Measurements from ENCODE around the gene ORC3.
"Not testable (repeated sequence)": the region's sequence is repeated elsewhere in the genome, so short reads cannot be mapped to it uniquely, and the experiment has no call there.

ORC3 gene

DNA sequence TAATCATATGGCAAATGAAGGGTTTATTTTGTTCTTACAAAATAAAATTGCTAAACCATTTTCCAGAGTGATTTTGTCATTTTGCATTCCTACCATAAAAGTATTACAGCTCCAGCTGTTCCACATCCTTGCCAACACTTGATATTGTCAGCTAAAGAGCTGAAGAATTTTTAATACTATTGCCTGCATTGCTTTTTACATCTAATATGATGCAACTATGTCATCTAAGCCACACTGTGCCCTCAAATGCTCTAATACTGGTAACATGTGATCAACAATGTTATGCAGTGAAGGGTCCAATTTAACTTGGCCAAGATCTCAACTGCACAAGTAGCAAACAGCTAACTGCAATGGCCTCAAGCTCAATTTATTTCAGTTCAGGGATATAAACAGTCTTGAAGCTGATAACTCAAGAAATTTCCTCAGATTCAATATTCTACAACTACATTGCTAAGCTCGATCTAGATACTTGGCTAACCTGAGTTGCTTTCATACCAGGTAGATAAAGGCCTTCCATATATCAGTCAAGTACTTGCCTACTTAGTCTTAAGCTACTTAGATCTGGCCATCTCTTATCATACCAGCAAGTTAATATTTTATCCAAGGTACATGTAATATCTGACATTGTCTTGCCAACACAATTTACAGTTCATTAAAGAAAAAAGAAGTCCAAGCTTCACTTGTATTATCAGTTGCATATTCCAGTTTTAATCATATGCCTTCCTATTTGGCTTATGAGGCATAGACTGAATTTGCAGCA, 95.1 kb downstream of the ORC3 start:
- H3K27ac ChIP-seq (ENCODE audit: insufficient read depth in 1 of 2, low read depth in 1 of 2, low read length in 2 of 2, poor library complexity in 1 of 2, severe bottlenecking in 2 of 2), result no peak overlapping the region
- no peak for DNase-seq
- no peak overlapping the region for H3K4me3 ChIP-seq (ENCODE audit: control insufficient read depth in 1 of 7, extremely low read depth in 1 of 7, insufficient read depth in 4 of 7, low read depth in 2 of 7, low read length in 6 of 7)
- ChIA-PET POLR2A (no interaction called here), CTCF (interaction anchor here (0.9 to 1.5 kb wide), 4 partner anchors 12 to 1186 kb away, joined by 3 to 5 read pairs (median 4); no protein-coding TSS in a partner anchor)
- no peaks in the 10 kb centered on the region for H3K9me3 ChIP-seq (ENCODE audit: control extremely low read depth in 1 of 5, control insufficient read depth in 4 of 5, insufficient read depth in 2 of 5, low read depth in 1 of 5, low read length in 4 of 5)
- peaks cover 2 to 8% (median 5%) of the 10 kb centered on the region in 4 experiments for H3K4me1 ChIP-seq (ENCODE audit: control extremely low read depth in 1 of 4, control insufficient read depth in 4 of 4, insufficient read depth in 4 of 4, low read length in 3 of 4)
- H3K36me3 ChIP-seq (ENCODE audit: control insufficient read depth in 4 of 4, insufficient read depth in 4 of 4, low read length in 3 of 4), result peaks cover 0 to 14% (median 6%) of the 10 kb centered on the region in 4 experiments
- WGBS (ENCODE audit: insufficient coverage), result 100% methylated on average over 1 of the region's 1 CpG
- no peaks in the 10 kb centered on the region for H3K27me3 ChIP-seq (replicated peaks in 2 of 5; ENCODE audit: control insufficient read depth in 4 of 5, insufficient read depth in 5 of 5, low read length in 4 of 5)

DNA sequence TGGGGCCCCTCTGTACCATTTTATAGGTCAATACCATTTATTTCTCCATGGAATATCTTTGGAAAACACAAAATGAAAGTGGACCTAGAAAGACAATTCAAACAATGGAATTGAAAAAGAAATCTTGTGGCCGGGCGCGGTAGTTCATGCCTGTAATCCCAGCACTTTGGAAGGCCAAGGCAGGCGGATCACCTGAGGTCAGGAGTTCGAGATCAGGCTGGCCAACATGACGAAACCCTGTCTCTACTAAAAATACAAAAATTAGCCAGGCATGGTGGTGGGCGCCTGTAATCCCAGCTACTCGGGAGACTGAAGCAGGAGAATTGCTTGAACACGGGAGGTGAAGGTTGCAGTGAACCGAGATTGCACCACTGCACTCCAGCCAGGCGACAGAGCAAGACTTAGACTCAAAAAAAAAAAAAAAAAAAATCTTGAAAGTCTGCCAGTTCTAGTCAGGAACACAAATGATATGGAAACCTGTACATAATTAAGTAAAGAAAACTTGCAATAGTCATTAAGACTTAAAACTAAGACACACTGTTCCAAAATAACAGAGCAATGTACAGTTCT, 96.8 kb downstream of the ORC3 start:
- POLR2A ChIA-PET, result not testable (repeated sequence)
- 95% methylated on average over 10 of the region's 11 CpGs for WGBS (ENCODE audit: insufficient coverage)
- H3K4me1 ChIP-seq (ENCODE audit: control extremely low read depth in 1 of 4, control insufficient read depth in 4 of 4, insufficient read depth in 4 of 4, low read length in 3 of 4), result peaks cover 9 to 24% (median 15%) of the 10 kb centered on the region in 4 experiments

DNA sequence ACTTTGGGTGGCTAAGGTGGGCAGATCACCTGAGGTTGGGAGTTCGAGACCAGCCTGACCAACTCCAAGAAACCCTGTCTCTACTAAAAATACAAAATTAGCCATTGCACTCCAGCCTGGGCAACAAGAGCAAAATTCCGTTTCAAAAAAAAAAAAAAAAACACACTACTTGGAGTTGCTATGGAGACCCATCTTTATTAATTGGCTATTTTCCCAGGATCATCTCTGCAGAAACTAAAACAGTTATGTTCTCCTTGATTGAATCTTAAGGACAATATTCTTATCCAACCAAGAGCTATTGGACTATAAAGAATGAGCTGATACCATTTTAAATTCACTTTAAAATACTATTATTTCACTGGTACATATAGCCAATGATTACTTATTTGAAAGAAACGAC, 97.4 kb downstream of the ORC3 start:
- POLR2A ChIA-PET, result no interaction called here
- no peak overlapping the region for H3K27ac ChIP-seq (ENCODE audit: insufficient read depth in 1 of 2, low read depth in 1 of 2, low read length in 2 of 2, poor library complexity in 1 of 2, severe bottlenecking in 2 of 2)
- CTCF ChIA-PET, result no interaction called here

More for the DNA sequence above, 96.8 kb downstream of the ORC3 start:
- H3K27ac ChIP-seq (ENCODE audit: insufficient read depth in 1 of 2, low read depth in 1 of 2, low read length in 2 of 2, poor library complexity in 1 of 2, severe bottlenecking in 2 of 2); H3K27me3 ChIP-seq (replicated peaks in 2 of 5; ENCODE audit: control insufficient read depth in 4 of 5, insufficient read depth in 5 of 5, low read length in 4 of 5); DNase-seq; CTCF ChIA-PET; H3K9me3 ChIP-seq (ENCODE audit: control extremely low read depth in 1 of 5, control insufficient read depth in 4 of 5, insufficient read depth in 2 of 5, low read depth in 1 of 5, low read length in 4 of 5); H3K36me3 ChIP-seq (ENCODE audit: control insufficient read depth in 4 of 4, insufficient read depth in 4 of 4, low read length in 3 of 4); H3K4me3 ChIP-seq (ENCODE audit: control insufficient read depth in 1 of 7, extremely low read depth in 1 of 7, insufficient read depth in 4 of 7, low read depth in 2 of 7, low read length in 6 of 7): not testable (repeated sequence)

DNA sequence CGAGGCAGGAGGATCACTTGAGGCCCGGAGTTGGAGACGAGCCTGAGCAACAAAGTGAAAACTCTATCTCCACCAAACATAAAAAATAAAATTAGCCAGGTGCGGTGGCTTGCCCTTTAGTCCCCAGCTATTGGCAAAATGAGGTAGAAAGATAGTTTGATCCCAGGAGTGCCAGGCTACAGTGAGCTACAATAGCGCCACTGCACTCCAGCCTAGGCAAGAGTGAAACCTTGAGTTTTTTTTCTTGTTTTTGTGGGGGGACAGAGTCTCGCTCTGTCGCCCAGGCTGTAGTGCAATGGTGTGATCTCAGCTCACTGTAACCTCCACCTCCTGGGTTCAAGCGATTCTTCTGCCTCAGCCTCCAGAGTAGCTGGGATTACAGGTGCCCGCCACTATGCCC, 98.0 kb downstream of the ORC3 start:
- H3K27me3 ChIP-seq (replicated peaks in 2 of 5; ENCODE audit: control insufficient read depth in 4 of 5, insufficient read depth in 5 of 5, low read length in 4 of 5); DNase-seq; H3K36me3 ChIP-seq (ENCODE audit: control insufficient read depth in 4 of 4, insufficient read depth in 4 of 4, low read length in 3 of 4); H3K27ac ChIP-seq (ENCODE audit: insufficient read depth in 1 of 2, low read depth in 1 of 2, low read length in 2 of 2, poor library complexity in 1 of 2, severe bottlenecking in 2 of 2); H3K9me3 ChIP-seq (ENCODE audit: control extremely low read depth in 1 of 5, control insufficient read depth in 4 of 5, insufficient read depth in 2 of 5, low read depth in 1 of 5, low read length in 4 of 5); CTCF ChIA-PET; H3K4me3 ChIP-seq (ENCODE audit: control insufficient read depth in 1 of 7, extremely low read depth in 1 of 7, insufficient read depth in 4 of 7, low read depth in 2 of 7, low read length in 6 of 7); POLR2A ChIA-PET: not testable (repeated sequence)
- peaks cover 14 to 31% (median 19%) of the 10 kb centered on the region in 4 experiments for H3K4me1 ChIP-seq (ENCODE audit: control extremely low read depth in 1 of 4, control insufficient read depth in 4 of 4, insufficient read depth in 4 of 4, low read length in 3 of 4)
- WGBS (ENCODE audit: insufficient coverage), result 96% methylated on average over 5 of the region's 9 CpGs

More for the DNA sequence above, 97.4 kb downstream of the ORC3 start:
- H3K9me3 ChIP-seq (ENCODE audit: control extremely low read depth in 1 of 5, control insufficient read depth in 4 of 5, insufficient read depth in 2 of 5, low read depth in 1 of 5, low read length in 4 of 5), result no peaks in the 10 kb centered on the region
- H3K36me3 ChIP-seq (ENCODE audit: control insufficient read depth in 4 of 4, insufficient read depth in 4 of 4, low read length in 3 of 4), result peaks cover 0 to 6% (median 2%) of the 10 kb centered on the region in 4 experiments
- no peak for DNase-seq
- H3K4me3 ChIP-seq (ENCODE audit: control insufficient read depth in 1 of 7, extremely low read depth in 1 of 7, insufficient read depth in 4 of 7, low read depth in 2 of 7, low read length in 6 of 7), result no peak overlapping the region
- WGBS (ENCODE audit: insufficient coverage), result 100% methylated on average over 2 of the region's 3 CpGs
- H3K4me1 ChIP-seq (ENCODE audit: control extremely low read depth in 1 of 4, control insufficient read depth in 4 of 4, insufficient read depth in 4 of 4, low read length in 3 of 4), result peaks cover 14 to 30% (median 20%) of the 10 kb centered on the region in 4 experiments
- H3K27me3 ChIP-seq (replicated peaks in 2 of 5; ENCODE audit: control insufficient read depth in 4 of 5, insufficient read depth in 5 of 5, low read length in 4 of 5), result no peaks in the 10 kb centered on the region

DNA sequence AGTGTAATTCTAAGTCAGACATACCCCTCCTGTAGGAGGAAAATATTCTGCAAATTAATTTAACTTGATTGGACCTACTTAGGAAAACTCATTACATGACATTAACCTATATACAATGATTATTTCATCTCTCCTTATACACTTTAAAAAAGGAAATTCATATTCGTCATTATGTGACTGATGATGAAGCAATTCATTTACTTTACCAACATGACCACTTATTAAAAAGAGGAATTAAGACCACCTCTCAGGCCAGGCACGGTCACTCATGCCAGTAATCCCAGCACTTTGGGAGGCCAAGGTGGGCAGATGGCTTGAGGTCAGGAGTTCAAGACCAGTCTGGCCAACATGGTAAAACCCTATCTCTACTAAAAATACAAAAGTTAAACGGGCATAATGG, 100.5 kb downstream of the ORC3 start:
- Histone ChIP-seq H3K36me3 (ENCODE audit: control insufficient read depth in 4 of 4, insufficient read depth in 4 of 4, low read length in 3 of 4) (peaks cover 0 to 4% (median 2%) of the 10 kb centered on the region in 4 experiments), H3K4me1 (ENCODE audit: control extremely low read depth in 1 of 4, control insufficient read depth in 4 of 4, insufficient read depth in 4 of 4, low read length in 3 of 4) (peaks cover 14 to 31% (median 19%) of the 10 kb centered on the region in 4 experiments), H3K27ac (ENCODE audit: insufficient read depth in 1 of 2, low read depth in 1 of 2, low read length in 2 of 2, poor library complexity in 1 of 2, severe bottlenecking in 2 of 2) (no peak overlapping the region), H3K4me3 (ENCODE audit: control insufficient read depth in 1 of 7, extremely low read depth in 1 of 7, insufficient read depth in 4 of 7, low read depth in 2 of 7, low read length in 6 of 7) (no peak overlapping the region), H3K9me3 (ENCODE audit: control extremely low read depth in 1 of 5, control insufficient read depth in 4 of 5, insufficient read depth in 2 of 5, low read depth in 1 of 5, low read length in 4 of 5) (no peaks in the 10 kb centered on the region), H3K27me3 (replicated peaks in 2 of 5; ENCODE audit: control insufficient read depth in 4 of 5, insufficient read depth in 5 of 5, low read length in 4 of 5) (no peaks in the 10 kb centered on the region)
- DNase-seq, result no peak
- WGBS (ENCODE audit: insufficient coverage), result no CpG with 5 or more reads among the region's 3 CpGs
- POLR2A ChIA-PET, result no interaction called here
- CTCF ChIA-PET, result no interaction called here

DNA sequence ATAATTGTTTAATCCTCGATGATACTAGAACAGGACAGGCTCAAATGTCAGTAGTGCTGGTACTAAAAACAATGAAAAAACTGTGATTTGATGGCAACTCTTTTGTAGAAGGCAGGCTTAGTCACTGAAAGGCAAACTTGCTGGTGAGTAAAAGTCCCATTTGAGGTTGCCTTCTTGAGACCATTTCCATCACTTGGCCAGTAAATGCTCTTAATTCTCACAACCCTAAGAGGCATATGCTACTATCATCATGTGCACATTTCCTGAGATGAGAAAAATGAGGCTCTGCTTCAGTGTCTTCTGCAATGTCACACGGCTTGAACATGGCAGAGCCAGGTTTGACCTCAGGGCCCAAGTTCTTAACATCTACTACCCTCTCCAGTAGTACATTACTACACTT, 102.2 kb downstream of the ORC3 start:
- CTCF ChIA-PET, result no interaction called here
- POLR2A ChIA-PET, result no interaction called here
- Histone ChIP-seq H3K36me3 (ENCODE audit: control insufficient read depth in 4 of 4, insufficient read depth in 4 of 4, low read length in 3 of 4) (peaks cover 0 to 4% (median 2%) of the 10 kb centered on the region in 4 experiments), H3K27me3 (replicated peaks in 2 of 5; ENCODE audit: control insufficient read depth in 4 of 5, insufficient read depth in 5 of 5, low read length in 4 of 5) (no peaks in the 10 kb centered on the region), H3K4me3 (ENCODE audit: control insufficient read depth in 1 of 7, extremely low read depth in 1 of 7, insufficient read depth in 4 of 7, low read depth in 2 of 7, low read length in 6 of 7) (no peak overlapping the region), H3K27ac (ENCODE audit: insufficient read depth in 1 of 2, low read depth in 1 of 2, low read length in 2 of 2, poor library complexity in 1 of 2, severe bottlenecking in 2 of 2) (no peak overlapping the region), H3K9me3 (ENCODE audit: control extremely low read depth in 1 of 5, control insufficient read depth in 4 of 5, insufficient read depth in 2 of 5, low read depth in 1 of 5, low read length in 4 of 5) (no peaks in the 10 kb centered on the region), H3K4me1 (ENCODE audit: control extremely low read depth in 1 of 4, control insufficient read depth in 4 of 4, insufficient read depth in 4 of 4, low read length in 3 of 4) (peaks cover 11 to 24% (median 16%) of the 10 kb centered on the region in 4 experiments)
- WGBS (ENCODE audit: insufficient coverage), result 100% methylated on average over 1 of the region's 2 CpGs
- peak in 2 of 3 donors; percentile 28 to 35 for DNase-seq

DNA sequence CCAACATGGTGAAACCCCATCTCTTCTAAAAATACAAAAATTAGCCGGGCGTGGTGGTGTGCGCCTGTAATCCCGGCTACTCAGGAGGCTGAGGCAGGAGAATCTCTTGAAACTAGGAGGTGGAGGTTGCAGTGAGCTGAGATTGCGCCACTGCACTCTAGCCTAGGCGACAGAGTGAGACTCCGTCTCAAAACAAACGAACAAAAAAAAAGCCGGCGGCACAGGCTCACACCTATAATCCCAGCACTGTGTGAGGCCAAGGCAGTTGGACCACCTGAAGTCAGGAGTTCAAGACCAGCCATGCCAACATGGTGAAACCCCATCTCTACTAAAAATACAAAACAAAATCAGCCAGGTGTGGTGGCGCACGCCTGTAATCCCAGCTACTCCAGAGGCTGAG, 106.9 kb downstream of the ORC3 start:
- WGBS (ENCODE audit: insufficient coverage), result 95% methylated on average over 4 of the region's 12 CpGs
- H3K27me3 ChIP-seq (replicated peaks in 2 of 5; ENCODE audit: control insufficient read depth in 4 of 5, insufficient read depth in 5 of 5, low read length in 4 of 5); POLR2A ChIA-PET; H3K27ac ChIP-seq (ENCODE audit: insufficient read depth in 1 of 2, low read depth in 1 of 2, low read length in 2 of 2, poor library complexity in 1 of 2, severe bottlenecking in 2 of 2); DNase-seq; H3K9me3 ChIP-seq (ENCODE audit: control extremely low read depth in 1 of 5, control insufficient read depth in 4 of 5, insufficient read depth in 2 of 5, low read depth in 1 of 5, low read length in 4 of 5); H3K36me3 ChIP-seq (ENCODE audit: control insufficient read depth in 4 of 4, insufficient read depth in 4 of 4, low read length in 3 of 4): not testable (repeated sequence)
- Histone ChIP-seq H3K4me1 (ENCODE audit: control extremely low read depth in 1 of 4, control insufficient read depth in 4 of 4, insufficient read depth in 4 of 4, low read length in 3 of 4) (peaks cover 12 to 41% (median 32%) of the 10 kb centered on the region in 4 experiments), H3K4me3 (ENCODE audit: control insufficient read depth in 1 of 7, extremely low read depth in 1 of 7, insufficient read depth in 4 of 7, low read depth in 2 of 7, low read length in 6 of 7) (peak overlapping the region in 1 of 7 experiments; percentile 13)
- CTCF ChIA-PET, result interaction anchor here (1.0 to 1.3 kb wide), 2 partner anchors 12 to 18 kb away, joined by 3 to 5 read pairs; no protein-coding TSS in a partner anchor
